NCI-H524 treated with DMSO at 0.1 percent for 48 hours (cell line): Measurements from ENCODE around the gene YPEL2.
"Not testable (repeated sequence)": the region's sequence is repeated elsewhere in the genome, so short reads cannot be mapped to it uniquely, and the experiment has no call there.

ENCODE experiments used
- DNase-seq: peaks from one replicate; lab custom pipeline; 2025; lab: John Stamatoyannopoulos, UW

The YPEL2 gene

DNA sequence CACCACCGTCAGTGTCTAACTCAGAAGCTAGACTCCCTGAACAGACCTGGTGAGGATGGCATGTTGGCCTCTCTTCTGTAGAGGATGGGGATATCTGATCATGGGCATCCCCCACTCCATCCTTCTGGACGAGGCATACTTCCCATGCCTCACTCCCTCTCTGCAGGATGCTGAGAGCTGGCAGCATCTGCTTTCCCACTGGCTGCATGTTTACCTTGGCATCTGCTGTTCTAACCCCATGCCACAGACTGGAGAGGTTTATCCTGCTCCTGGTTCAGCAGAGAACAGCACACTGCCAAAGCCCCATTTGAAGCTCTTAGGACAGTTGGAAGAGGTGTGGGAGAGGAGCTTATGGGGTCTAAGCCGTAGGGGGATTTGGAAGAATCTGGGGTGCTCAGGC lies 46.0 kb downstream of the YPEL2 start:
- DNase-seq: peak; percentile 90

DNA sequence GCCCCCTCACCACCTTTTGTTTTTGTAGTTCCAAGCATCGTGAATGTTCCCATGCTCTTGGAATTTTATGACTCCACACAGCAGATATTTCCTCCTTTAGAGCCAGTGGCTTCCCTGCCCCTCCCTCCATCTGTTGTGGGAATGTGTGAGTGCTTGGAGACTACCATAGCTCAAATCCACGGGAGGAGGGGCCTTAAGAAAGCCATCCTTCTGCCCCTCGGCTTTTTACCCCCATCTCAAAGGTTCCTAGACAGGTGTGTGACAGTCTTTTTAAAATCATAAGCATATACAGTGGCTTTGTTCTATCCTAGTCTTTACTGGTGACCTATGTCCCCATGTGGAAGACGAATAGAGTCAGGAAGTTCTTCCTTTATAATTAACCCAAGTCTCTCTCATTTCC lies 47.2 kb downstream of the YPEL2 start:
- DNase-seq: peak; percentile 21

DNA sequence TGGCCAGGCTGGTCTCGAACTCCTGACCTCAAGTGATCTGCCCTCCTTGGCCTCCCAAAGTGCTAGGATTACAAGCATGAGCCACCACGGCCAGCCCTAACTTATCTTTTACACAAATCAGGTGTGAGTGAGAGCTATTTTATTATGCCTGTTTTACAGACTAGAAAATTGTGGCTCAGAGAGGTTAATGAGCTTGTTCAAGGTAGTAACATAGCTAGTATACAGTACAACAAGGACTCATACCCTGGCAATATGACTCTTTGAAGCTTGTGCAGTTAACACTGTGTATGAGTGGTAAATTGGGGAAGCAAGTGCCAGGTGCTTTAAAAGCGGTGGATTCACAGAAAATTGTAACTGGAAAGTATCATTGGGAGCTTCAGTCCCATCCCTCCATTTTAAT lies 49.0 kb downstream of the YPEL2 start:
- DNase-seq: no peak

DNA sequence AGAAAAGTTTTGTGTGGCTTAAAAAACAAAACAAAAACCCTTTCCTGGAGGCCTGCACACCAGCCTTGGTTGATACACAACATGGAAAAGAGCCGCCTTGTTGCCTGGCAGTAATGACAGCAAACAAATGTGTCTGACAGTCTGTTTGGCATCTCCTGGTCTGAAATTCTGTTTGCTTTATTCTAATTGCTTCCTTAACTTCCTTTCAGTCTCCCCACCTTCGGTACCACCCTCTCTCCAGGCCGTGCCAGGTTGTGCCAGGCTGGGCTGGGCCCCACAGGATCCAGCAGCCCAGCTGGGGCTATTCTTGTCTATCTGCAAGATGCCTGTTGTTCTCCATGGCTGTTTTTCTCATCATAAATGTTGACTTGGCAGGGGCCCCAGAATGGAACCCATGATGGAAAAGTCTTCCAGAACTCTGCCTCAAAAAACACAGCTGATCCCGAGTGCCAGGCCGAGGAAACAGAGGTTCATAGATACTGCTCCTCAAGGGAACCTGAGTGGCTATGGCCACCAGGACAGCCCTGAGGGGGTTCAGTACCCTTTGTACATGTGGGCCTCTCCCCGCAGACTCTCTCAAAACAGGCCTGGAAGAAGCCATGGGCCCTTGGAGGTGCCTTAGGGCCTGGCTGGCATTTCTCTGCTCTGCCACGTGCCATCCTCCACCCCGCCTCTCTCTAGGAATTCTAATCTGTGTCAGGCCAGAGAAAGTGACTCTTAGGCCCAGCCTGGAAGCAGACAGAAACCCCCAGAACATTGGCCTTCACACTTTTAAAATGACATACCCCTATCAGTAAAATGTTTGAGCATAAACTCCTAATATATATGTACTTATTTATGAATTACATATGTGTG lies 50.5 kb downstream of the YPEL2 start:
- no peak for DNase-seq

DNA sequence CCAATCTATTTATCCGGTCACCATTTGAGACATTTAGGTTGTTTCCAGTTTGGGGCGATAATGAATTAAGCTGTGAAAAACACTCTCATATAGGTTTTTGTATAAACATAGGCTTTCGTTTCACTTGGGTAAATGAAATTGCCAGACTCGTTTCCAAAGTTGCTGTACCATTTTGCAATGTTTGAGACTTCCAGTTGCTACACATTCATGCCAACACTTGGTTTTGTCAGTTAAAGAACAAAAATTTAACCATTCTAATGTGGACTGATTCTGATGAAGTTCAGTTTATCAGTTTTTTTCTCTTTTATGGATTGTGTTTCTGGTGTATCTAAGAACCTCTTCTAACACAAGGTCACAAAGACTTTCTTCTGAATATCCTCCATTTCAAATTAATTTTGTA lies 52.4 kb downstream of the YPEL2 start:
- DNase-seq: no peak

DNA sequence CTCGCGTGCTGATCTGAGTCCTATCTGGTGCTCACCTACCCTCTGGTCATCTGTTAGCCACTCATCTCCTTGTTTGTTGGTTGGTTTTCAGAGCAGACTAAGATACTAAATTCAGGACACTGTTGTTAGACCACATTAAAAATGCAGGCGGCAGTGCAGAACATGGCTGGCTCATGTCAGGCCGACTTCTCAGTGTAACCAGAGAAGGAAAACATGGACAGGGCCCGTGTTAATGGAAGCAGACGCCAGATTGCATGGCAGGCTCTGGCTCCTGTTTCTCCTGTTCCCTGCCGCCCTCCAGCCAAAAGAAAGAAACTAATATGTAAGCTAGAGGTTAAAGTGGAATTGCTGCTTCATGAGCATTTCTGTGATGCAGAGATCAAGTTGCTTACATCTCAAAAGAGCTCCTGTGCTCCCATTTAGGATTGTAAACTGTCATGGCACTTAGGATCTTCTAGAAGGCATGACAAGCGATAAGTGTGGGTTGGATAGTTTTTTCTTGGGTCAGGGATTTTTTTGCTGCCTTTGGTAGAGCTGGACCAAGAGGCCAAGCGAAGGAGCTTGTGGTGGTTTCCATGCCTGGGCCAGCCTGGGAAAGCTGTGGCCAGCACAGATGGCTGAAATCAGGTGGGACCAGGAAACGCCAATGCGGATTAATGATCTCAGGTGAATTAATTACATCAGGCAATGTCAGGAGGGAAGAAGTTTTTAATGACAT lies 56.1 kb downstream of the YPEL2 start:
- peak; percentile 65 for DNase-seq

DNA sequence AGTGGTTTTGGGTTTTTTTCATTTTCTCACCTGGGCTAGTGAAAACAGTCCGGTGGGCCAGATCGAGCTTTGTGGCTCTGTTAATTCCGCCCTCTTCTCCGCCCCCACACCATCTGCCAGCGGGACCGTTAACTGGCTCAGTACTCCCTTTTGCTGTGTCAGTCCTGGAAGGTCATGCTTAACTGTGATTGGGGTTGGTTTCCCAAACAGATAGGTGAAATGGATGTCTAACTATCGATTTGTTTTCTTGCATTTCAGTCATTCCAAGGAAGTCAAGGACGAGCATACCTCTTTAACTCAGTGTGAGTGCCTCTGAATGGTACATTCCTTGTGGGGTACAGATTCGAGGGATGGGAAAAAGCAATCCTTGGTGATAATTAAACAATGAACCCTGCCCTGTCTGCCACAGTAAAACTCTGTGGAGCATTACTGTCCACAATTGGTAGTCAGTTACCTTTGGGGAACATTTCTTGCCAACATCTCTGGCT lies 56.7 kb downstream of the YPEL2 start:
- DNase-seq: peak; percentile 51

DNA sequence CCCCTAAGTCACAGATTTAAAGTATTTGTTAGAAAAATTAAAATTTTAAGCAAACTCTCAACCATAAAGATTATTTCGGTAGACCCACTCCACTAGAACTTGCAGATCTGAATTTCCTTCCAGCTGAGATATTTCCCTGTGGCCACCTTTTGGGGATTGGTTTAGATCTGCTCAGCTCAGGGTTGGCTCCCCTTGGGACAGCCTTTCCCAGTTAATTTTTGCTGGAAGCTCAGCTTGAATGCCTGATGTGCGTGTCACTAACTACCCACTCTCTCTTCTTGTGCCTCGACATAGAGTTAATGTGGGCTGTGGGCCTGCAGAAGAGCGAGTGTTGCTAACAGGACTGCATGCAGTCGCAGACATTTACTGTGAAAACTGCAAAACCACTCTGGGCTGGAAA lies 57.6 kb downstream of the YPEL2 start:
- no peak for DNase-seq

DNA sequence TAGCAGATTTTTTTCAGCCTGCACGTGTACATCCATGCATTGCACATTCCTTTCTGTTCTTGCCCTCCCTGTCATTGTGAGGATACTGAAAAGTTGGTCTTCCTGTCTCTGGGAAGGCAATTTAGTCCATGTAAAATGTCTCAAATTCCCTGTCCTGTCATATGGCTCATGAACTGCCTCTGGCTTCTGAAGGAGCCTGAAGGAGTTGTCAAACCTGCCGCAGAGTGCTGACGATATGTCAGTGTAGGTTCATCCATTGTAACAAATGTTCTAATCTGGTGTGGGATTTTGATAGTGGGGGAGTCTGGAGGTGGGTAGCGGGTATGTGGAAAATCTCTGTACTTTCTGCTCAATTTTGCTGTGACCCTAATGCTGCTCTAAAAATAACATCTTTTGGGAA lies 59.6 kb downstream of the YPEL2 start:
- no peak for DNase-seq

DNA sequence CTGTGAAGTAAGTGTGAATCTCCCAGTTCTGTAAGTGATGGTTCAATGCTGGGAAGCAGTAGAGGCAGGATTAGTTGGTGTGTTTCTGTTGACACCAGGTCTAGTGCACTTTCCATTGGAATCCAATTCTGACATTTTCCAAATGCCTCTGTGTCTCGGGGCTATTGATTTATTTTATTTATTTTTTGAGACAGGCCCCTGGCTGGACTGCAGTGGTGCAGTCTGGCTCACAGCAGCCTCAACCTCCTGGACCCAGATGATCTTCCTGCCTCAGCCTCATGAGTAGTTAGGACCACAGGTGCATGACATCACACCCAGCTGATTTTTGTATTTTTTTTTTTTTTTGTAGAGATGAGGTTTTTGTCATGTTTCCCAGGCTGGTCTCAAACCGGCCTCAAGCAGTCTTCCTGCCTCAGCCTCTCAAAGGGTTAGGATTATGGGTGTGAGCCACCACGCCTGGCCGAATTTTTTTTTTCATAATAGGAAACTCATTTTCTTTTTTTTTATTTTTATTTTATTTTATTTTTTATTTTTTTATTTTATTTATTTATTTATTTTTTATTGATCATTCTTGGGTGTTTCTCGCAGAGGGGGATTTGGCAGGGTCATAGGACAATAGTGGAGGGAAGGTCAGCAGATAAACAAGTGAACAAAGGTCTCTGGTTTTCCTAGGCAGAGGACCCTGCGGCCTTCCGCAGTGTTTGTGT lies 61.7 kb downstream of the YPEL2 start:
- DNase-seq: no peak

DNA sequence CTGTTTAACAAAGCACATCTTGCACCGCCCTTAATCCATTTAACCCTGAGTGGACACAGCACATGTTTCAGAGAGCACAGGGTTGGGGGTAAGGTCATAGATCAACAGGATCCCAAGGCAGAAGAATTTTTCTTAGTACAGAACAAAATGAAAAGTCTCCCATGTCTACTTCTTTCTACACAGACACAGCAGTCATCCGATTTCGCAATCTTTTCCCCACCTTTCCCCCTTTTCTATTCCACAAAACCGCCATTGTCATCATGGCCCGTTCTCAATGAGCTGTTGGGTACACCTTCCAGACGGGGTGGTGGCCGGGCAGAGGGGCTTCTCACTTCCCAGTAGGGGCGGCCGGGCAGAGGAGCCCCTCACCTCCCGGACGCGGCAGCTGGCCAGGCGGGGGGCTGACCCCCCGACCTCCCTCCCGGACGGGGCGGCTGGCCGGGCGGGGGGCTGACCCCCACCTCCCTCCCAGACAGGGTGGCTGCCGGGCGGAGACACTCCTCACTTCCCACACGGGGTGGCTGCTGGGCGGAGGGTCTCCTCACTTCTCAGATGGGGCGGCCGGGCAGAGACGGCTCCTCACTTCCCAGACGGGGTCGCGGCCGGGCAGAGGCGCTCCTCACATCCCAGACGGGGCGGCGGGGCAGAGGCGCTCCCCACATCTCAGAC lies 62.4 kb downstream of the YPEL2 start:
- DNase-seq: not testable (repeated sequence)

DNA sequence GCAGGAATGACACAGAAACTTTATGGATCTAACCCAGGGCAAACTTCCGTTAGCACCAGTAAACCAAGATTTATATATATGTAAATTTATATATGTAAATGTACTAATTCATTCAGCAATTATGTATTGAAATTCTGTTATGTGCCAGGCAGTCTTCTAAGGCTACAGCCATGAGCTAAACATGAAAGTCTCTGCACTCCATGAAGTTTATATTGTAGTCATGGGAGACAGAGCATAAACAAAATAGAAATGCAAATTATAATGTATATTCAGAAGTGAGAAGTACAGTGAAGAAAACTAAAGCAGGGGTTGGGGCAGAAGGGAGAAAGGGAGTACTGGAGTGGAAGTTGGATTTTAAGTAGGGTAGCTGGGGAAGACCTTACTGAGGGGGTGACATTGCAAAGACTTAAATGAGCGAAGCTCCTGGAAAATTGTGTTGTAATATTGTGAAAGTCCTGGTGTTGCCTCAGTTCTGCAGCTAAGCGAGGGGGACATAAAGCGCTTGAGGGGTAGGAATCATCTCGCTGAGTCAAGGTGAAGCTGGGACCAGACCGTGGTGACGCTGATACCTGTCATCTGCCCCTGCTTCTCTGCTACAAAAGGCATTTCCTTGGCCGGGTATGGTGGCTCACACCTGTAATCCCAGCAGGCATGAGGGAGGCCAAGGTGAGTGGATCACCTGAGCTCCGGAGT lies 64.8 kb downstream of the YPEL2 start:
- no peak for DNase-seq

DNA sequence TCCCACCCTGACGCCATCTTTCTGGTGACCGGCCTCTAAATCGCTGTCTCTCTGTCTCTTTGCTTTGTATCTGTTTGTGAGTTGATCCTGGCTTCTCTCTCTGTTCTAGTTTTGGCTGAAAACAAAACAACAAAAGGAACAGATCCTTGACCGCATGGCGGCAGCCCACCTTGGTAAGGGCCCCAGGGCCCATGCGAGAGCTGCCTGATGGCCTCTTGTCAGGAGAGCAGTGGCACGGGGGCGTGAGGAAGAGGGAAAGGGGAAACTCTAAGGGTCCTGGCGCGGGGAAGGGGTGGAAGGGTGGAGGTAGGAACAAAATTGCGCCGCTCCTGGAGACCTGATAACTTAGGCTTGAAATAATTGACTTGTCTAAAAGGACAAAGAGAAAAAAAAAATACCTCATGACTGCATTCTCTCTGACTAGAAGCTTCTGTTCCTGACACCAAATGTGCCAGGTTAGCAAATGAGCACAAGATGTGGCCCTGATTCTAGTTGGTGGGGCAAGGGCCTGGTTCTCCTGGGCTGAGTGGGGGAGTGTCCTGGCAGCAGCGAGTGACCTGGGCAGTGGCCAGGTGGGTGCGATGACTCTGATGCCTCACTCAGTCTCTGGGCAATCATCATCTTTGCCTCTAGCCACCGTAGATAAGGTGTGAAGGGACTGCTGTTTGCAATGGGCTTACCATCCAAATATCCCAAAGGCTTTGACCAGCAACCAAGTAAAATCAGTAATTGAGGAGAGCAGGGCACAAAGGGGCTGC lies 66.0 kb downstream of the YPEL2 start:
- no peak for DNase-seq

DNA sequence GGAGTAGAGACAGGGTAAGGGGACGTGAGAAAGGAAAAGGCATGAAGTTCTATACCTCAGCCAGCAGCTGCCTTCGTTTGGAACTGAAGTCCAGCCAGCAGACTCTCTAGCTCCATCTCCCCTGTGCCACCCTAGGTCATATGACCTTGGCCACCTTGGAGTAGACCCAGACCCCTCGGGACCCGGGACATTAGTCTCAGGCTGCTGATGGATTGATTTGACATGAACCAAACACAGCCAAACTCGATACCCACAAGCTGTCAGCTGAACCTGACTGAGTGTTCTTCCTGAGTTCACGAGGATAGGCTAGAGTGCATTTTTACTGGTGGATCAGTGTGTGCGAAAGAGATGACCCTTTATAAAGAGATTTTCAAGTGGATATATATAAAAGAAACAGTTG lies 68.5 kb downstream of the YPEL2 start:
- no peak for DNase-seq

DNA sequence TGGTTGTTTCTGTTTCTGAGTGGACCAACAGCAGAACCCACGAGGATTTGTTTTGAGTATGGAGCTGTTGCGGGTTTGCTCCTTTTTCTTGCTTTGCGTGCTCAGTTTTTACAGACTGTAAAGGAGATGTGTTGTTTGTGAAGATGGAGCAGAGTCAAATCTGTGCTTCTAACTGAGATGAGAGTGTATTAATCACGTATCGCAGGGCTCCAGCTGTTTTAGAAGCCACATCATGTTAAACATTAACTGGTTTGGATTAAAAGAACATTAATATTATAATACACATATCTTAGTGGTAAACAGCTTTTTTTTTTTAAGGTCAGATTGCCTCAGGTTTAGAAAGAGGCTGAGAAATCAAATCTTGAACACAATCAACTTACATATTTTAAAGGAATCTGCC lies 69.4 kb downstream of the YPEL2 start:
- DNase-seq: no peak

DNA sequence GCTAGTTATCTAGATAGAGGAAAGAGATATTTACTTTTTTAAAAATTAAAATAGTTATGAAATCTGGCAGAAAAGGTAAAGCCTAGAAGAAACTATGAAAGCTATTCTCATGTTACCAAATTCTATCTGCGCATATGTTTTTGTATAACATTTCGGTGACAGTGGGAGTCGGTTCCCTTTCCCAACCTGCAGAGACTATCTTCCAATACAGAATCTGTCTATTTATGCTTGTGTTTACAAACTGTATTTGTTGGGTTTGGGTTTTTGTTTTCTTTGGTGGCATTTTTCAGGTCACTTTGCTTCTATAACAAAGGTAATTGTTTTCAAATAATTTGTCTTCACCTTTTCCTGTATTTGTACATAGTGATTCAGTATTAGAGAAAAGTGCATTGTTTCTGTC lies 69.8 kb downstream of the YPEL2 start:
- DNase-seq: no peak

DNA sequence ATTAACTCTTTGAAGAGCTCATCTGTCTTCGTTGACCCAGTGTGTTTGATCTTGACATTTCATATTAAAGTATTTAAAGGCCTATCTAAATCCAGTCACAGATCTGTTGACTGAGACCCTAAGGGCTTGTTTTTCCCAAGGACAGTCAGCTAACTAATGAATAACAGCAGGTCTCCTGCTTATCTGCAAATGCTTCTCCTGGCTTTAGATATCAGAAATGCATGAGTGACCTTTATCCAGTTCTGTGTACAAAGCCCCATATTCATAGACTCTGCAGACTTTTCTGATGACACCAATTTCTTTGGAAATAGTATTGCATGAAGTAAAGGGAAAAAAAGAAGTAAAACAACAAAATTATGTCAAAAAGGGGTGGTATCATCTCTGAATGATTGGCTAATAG lies 70.3 kb downstream of the YPEL2 start:
- no peak for DNase-seq

DNA sequence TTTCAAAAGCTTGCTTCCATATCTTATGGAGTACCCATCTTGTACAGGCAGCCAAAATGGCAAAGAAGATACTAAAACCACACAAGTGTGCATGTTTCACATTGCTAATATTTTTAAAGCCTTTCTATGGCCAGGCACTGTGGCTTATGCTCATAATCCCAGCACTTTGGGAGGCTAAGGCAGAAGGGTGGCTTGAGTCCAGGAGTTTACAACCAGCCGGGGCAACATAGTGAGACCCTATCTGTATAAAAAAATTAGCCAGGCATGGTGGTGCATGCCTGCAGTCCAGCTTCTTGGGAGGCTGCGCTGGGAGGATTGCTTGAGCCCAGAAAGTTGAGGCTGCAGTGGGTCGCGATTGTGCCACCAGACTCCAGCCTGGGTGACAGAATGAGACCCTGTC lies 71.3 kb downstream of the YPEL2 start:
- DNase-seq: no peak

DNA sequence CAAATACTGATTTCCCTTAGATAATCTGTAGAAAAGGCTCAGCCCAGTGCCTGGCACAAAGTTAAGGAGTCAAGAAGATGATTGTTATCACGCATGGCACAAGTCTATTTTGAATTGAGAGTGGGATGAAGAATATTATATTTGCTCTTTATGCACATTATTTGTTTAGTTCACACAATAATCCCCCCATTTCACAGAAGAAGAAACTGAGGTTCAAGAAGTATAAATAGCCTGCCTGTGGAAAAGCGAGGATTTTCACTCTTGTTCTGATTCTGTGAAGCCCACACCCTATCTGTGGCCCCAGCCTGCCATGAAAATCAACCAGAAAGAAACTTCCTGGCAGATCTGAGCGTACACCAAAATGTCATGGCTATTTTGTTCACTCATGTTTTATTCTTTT lies 73.0 kb downstream of the YPEL2 start:
- no peak for DNase-seq

DNA sequence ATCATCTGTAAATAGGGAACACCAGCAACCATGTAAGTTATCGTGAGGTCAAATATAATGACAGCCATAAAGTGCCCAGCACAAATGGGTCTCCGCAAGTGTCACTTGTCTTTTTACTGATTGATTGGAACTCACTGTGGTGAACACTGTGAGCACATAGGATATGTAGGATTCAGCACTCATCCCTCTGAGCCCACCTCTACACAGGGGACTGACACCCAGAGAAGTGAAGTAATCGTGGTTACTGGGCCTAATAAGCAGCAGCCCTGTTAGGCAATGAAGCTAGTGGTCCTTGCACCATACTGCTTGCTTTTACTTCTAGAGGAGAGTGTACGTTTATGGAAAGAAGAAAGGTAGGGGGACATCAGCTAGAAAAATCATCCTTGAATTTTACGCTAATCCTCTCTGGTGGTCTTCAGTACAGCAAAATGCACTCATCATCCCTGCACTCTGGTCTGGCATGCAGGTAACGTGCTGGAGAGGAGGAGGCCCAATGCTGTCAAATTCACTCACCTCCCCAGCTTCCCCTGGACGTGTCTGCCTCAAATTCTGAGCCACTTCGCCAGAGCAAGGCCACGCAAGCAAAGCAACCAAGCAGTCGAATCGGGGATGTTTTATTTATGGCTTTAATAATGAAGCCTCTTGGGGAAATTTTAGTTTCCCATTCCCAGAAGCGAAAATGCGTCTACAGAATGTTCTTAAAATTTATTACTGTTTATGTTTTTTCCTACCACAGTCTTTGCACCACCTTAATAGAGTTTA lies 74.7 kb downstream of the YPEL2 start:
- DNase-seq: no peak
